GM20000 (cell line): ENCODE results near the gene TIPARP.

ENCODE experiments used
- DNase-seq: peaks from one replicate; pipeline ENCODE4 v3.0.0; 2012; ENCODE audit warnings: low spot score
- TF ChIP-seq, protein P1 (sequence below): IDR thresholded peaks from 2 replicates; pipeline ENCODE4 v1.5.1; 2012; ENCODE audit warnings: mild to moderate bottlenecking, control low read depth; ENCODE audit errors: extremely low read depth, missing control alignments

The TIPARP gene

DNA sequence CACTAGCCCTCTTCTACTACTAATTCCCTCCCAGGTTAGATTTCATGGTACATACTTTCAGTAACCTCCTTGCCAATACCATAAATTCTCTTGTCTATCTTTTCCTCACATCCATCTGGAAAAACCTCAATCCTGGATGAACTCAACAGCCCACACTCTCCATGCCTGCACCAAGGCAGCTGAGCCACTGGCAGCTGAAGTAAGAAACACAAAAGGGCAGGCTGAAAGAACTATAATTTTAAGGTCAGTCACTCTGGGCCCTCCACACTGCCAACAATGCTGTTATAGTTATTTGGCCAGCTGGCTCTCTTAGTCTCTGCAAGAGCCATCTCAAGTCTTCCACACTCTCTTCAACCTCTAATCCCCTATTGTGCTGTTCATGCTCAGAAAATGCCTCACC is 15.1 kb upstream of the TIPARP start:
- DNase-seq = no peak
- TF ChIP-seq, protein P1, sequence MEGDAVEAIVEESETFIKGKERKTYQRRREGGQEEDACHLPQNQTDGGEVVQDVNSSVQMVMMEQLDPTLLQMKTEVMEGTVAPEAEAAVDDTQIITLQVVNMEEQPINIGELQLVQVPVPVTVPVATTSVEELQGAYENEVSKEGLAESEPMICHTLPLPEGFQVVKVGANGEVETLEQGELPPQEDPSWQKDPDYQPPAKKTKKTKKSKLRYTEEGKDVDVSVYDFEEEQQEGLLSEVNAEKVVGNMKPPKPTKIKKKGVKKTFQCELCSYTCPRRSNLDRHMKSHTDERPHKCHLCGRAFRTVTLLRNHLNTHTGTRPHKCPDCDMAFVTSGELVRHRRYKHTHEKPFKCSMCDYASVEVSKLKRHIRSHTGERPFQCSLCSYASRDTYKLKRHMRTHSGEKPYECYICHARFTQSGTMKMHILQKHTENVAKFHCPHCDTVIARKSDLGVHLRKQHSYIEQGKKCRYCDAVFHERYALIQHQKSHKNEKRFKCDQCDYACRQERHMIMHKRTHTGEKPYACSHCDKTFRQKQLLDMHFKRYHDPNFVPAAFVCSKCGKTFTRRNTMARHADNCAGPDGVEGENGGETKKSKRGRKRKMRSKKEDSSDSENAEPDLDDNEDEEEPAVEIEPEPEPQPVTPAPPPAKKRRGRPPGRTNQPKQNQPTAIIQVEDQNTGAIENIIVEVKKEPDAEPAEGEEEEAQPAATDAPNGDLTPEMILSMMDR = no peak

- no peak for DNase-seq
- TF ChIP-seq, protein P1 = no peak
These were observed 13.2 kb upstream of the TIPARP start for GRCh38 chr3:156661155-156661554.

DNA sequence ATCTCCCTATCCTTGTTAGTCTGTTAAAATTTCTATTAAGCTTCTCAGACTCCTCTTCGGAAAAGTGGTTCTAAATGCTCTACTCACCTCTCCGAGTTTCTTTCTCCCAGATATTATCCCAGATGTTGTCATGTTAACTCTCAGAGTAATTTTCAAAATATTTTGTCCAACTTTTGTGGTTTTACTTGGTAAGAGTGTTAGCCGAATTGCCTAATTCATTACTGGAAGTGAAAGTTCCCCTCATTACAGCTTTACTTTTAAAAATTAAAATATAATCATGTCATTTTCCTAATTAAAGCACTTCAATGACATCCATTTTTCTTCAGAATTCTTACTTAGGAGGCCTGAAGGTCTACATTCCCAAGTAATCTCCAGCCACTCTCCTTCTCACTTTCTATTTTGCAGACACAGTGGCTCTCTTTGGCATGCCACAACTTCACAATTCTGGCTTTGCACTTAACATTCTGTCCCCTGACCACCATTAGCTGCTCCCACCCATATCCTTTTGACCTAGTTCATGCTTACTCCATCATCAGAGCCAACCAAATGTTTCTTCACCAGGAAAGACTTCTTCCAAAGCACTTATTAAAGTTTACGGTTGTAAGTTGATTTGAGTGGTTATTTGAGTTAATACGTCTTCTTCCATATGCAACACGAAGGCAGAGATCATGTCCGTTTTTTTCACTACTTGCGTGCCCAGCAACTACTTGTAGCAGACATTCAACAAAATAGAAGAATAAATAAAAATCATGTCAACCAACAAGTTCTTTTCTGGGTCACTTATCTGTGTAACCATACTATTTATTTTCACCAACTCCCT is 10.2 kb upstream of the TIPARP start:
- TF ChIP-seq, protein P1 = no peak
- DNase-seq = no peak

- DNase-seq = no peak
- TF ChIP-seq, protein P1 = no peak
These were observed 9.6 kb upstream of the TIPARP start for GRCh38 chr3:156664831-156665178.

DNA sequence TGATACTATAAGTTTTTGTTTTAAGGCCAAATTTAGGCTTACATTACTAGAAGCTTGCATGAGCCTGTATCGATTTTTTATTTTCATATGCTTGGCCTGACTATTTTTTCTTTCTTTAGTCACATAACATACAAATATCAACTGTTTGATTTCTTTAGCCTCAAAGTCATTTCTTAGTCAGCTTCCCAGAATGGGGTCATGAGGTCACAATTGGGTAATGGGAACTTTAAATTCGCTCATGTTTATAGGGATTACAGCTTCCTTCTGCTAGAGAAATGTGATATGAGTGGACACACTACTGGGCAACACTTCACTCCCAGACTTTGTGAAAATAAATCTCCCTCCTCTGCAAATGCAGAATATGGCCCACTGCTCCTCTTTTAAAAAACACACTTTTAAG is 9.1 kb upstream of the TIPARP start:
- TF ChIP-seq, protein P1 = no peak
- DNase-seq = no peak

- TF ChIP-seq, protein P1 = no peak
- no peak for DNase-seq
These were observed 8.3 kb upstream of the TIPARP start for GRCh38 chr3:156666073-156666472.

DNA sequence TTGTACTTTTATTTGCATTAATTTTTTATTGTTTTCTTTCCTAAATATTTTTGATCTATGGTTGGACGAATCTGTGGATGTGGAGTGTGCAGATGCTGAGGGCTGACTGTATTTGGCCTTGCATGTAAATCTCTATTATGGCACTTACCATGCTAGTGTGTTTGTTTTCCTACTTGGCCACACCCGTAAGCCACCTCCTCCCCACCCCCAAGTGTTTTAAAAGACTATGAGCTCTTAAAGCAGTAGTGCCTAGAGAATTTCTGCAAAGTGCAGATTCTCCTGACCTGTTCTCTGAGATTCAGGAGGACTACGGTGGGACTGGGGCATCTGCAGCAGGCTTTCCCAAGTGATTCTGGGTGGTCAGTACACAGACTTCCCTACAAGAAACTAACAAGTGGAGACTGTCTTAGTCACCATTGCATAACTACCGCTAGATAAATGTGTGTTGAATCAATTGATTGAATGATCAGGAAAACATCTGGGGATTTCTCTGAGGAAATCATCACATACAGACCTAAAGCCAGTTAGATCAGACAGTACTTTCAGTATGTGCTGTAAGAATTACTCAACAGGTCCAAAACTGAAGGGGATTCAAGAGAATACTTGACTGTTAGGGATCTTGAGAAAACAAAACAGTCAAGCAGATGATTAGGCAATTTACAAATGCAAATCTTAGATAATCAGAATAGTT is 6.2 kb upstream of the TIPARP start:
- TF ChIP-seq, protein P1 = no peak
- no peak for DNase-seq
